Activated CD8-positive, alpha-beta T cell treated with anti-CD3 and anti-CD28 coated beads for 36 hours (primary cell): Measurements from ENCODE around the gene TMEFF2. TPM values are rescaled to one million over a fixed set of nuclear protein-coding genes. Genes with fewer than 3 reads are reported as not detected.
"Not testable (repeated sequence)": the region's sequence is repeated elsewhere in the genome, so short reads cannot be mapped to it uniquely, and the experiment has no call there.

Experiments used
- ATAC-seq: fragments of 200-7000 bp; cut with Tn5 transposase; one replicate; pipeline ENCODE4 v1.10.0; 2021; ENCODE audit warnings: mild to moderate bottlenecking, moderate library complexity
- CTCF ChIA-PET: fragments of 350-600 bp; sonication (Branson Sonifier 250); formaldehyde crosslinking; loops from one replicate; lab custom pipeline; 2021; ENCODE audit warnings: antibody characterized with exemption; lab: Charles Lee
- POLR2A ChIA-PET: fragments of 350-600 bp; sonication (Branson Sonifier 250); formaldehyde crosslinking; loops from one replicate; lab custom pipeline; 2021; ENCODE audit warnings: antibody characterized with exemption; lab: Charles Lee
- DNase-seq: peaks from one replicate; pipeline ENCODE4 v3.0.0-alpha.2; 2020
- H3K27ac Mint-ChIP-seq: one replicate; pipeline ENCODE4 v1.8.0; 2021; ENCODE audit warnings: mild to moderate bottlenecking, mixed read lengths
- H3K27me3 Mint-ChIP-seq: one replicate; pipeline ENCODE4 v1.8.0; 2021; ENCODE audit warnings: mixed read lengths
- H3K36me3 Mint-ChIP-seq: one replicate; pipeline ENCODE4 v1.8.0; 2021; ENCODE audit warnings: low read depth, mixed read lengths
- H3K4me1 Mint-ChIP-seq: one replicate; pipeline ENCODE4 v1.8.0; 2021; ENCODE audit warnings: low read depth, mixed read lengths
- H3K4me3 Mint-ChIP-seq: one replicate; pipeline ENCODE4 v1.8.0; 2021; ENCODE audit warnings: mild to moderate bottlenecking, moderate library complexity, mixed read lengths
- H3K9me3 Mint-ChIP-seq: one replicate; pipeline ENCODE4 v1.8.0; 2021; ENCODE audit warnings: mixed read lengths
- CTCF ChIP-seq: fragments of 200-600 bp; IDR thresholded peaks from one replicate; pipeline ENCODE4 v1.8.0; 2022; ENCODE audit warnings: antibody characterized with exemption, mild to moderate bottlenecking
- intact Hi-C: fragments of 100-400 bp; cut with micrococcal nuclease; formaldehyde crosslinking; loops from one replicate; pipeline ENCODE4 v1.10.0; 2022
- total RNA-seq, 2 experiments: library from RNA; stranded (reverse); gene quantifications; one replicate each; pipeline ENCODE4 v1.2.3, GENCODE V29; 2021

TMEFF2 gene
- total RNA-seq, 2 experiments from 2014 or later, result not detected

GRCh38 chr2:192122946-192123345 lies 71.8 kb downstream of the TMEFF2 start:
- TF ChIP-seq CTCF, result no peak
- Mint-ChIP-seq H3K4me3 (no peak overlapping the region), H3K36me3 (no peaks in the 10 kb centered on the region), H3K27ac (no peak overlapping the region), H3K27me3 (peaks cover 5% of the 10 kb centered on the region), H3K9me3 (no peaks in the 10 kb centered on the region), H3K4me1 (no peaks in the 10 kb centered on the region)
- ChIA-PET POLR2A (no interaction called here), CTCF (interaction anchor here (2.8 kb wide), 1 partner anchor 39 kb away, joined by 8 read pairs; no protein-coding TSS in a partner anchor)
- intact Hi-C loops, result no loop called here
- no peak for DNase-seq
- no peak for ATAC-seq

GRCh38 chr2:192122141-192122540 lies 72.6 kb downstream of the TMEFF2 start:
- no peaks in the 10 kb centered on the region for H3K4me1 Mint-ChIP-seq
- no peak for TF ChIP-seq CTCF
- no peaks in the 10 kb centered on the region for H3K9me3 Mint-ChIP-seq
- no peak for DNase-seq
- no peak for ATAC-seq
- peaks cover 5% of the 10 kb centered on the region for H3K27me3 Mint-ChIP-seq
- POLR2A ChIA-PET, result no interaction called here
- intact Hi-C loops, result no loop called here
- CTCF ChIA-PET, result interaction anchor here (1.3 to 2.8 kb wide), 2 partner anchors 40 to 363 kb away, joined by 3 to 8 read pairs; no protein-coding TSS in a partner anchor
- H3K4me3 Mint-ChIP-seq, result no peak overlapping the region
- no peaks in the 10 kb centered on the region for H3K36me3 Mint-ChIP-seq
- no peak overlapping the region for H3K27ac Mint-ChIP-seq

- Mint-ChIP-seq H3K9me3 (no peaks in the 10 kb centered on the region), H3K27me3 (peaks cover 3% of the 10 kb centered on the region), H3K4me1 (no peaks in the 10 kb centered on the region), H3K27ac (no peak overlapping the region), H3K4me3 (no peak overlapping the region), H3K36me3 (no peaks in the 10 kb centered on the region)
- TF ChIP-seq CTCF, result no peak
- POLR2A ChIA-PET, result no interaction called here
- intact Hi-C loops, result no loop called here
- ATAC-seq (no peak), DNase-seq (no peak)
- CTCF ChIA-PET, result interaction anchor here (1.4 kb wide), 1 partner anchor 301 kb away, joined by 3 read pairs; no protein-coding TSS in a partner anchor
Observed at GRCh38 chr2:192119536-192119935, 75.2 kb downstream of the TMEFF2 start.

- ChIA-PET CTCF (no interaction called here), POLR2A (no interaction called here)
- DNase-seq (no peak), ATAC-seq (no peak)
- H3K27me3 Mint-ChIP-seq, result peaks cover 1% of the 10 kb centered on the region
- TF ChIP-seq CTCF, result no peak
- no peaks in the 10 kb centered on the region for H3K9me3 Mint-ChIP-seq
- no peak overlapping the region for H3K27ac Mint-ChIP-seq
- intact Hi-C loops, result no loop called here
- H3K4me3 Mint-ChIP-seq, result no peak overlapping the region
- no peaks in the 10 kb centered on the region for H3K4me1 Mint-ChIP-seq
- no peaks in the 10 kb centered on the region for H3K36me3 Mint-ChIP-seq
Observed at GRCh38 chr2:192117705-192118104, 77.0 kb downstream of the TMEFF2 start.

- H3K9me3 Mint-ChIP-seq, DNase-seq, CTCF ChIA-PET, ATAC-seq, H3K4me1 Mint-ChIP-seq, POLR2A ChIA-PET, intact Hi-C loops, H3K27me3 Mint-ChIP-seq, H3K27ac Mint-ChIP-seq, H3K4me3 Mint-ChIP-seq, H3K36me3 Mint-ChIP-seq: not testable (repeated sequence)
Observed at GRCh38 chr2:192111536-192111935, 83.2 kb downstream of the TMEFF2 start.

- no peaks in the 10 kb centered on the region for H3K36me3 Mint-ChIP-seq
- ATAC-seq, result no peak
- peaks cover 5% of the 10 kb centered on the region for H3K27me3 Mint-ChIP-seq
- TF ChIP-seq CTCF, result no peak
- intact Hi-C loops, result no loop called here
- H3K4me1 Mint-ChIP-seq, result no peaks in the 10 kb centered on the region
- ChIA-PET POLR2A (no interaction called here), CTCF (no interaction called here)
- H3K27ac Mint-ChIP-seq, result no peak overlapping the region
- H3K9me3 Mint-ChIP-seq, result no peaks in the 10 kb centered on the region
- no peak overlapping the region for H3K4me3 Mint-ChIP-seq
- DNase-seq, result no peak
Observed at GRCh38 chr2:192099742-192100141, 95.0 kb downstream of the TMEFF2 start.
